Epithelial cell of esophagus (primary cell): ENCODE results near the gene ALS2.

Experiments
- DNase-seq: peaks from one replicate; pipeline ENCODE4 v3.0.0; 2010; ENCODE audit warnings: low read depth
- H3K4me3 ChIP-seq: 2 replicates; pipeline ENCODE4 v1.5.1; 2011; ENCODE audit warnings: mild to moderate bottlenecking, low read length, control low read depth
- CTCF ChIP-seq: IDR thresholded peaks from 2 replicates; pipeline ENCODE4 v1.5.1; 2011; ENCODE audit warnings: low read depth, mild to moderate bottlenecking, low read length, control low read depth, inconsistent platforms; ENCODE audit not compliant: insufficient read depth; ENCODE audit errors: missing control alignments

Gene ALS2

GRCh38 chr2:201733544-201733943, 47.2 kb downstream of the ALS2 start:
- peak; percentile 62 for DNase-seq
- no peak overlapping the region for H3K4me3 ChIP-seq
- TF ChIP-seq CTCF, result no peak

GRCh38 chr2:201730651-201731285, 50.0 kb downstream of the ALS2 start:
- no peak for DNase-seq
- no peak for TF ChIP-seq CTCF
- no peak overlapping the region for H3K4me3 ChIP-seq

GRCh38 chr2:201715459-201715858, 65.3 kb downstream of the ALS2 start:
- TF ChIP-seq CTCF, result peak; percentile 13
- no peak overlapping the region for H3K4me3 ChIP-seq
- DNase-seq, result no peak

GRCh38 chr2:201712726-201713125, 68.0 kb downstream of the ALS2 start:
- H3K4me3 ChIP-seq, result no peak overlapping the region
- DNase-seq, result no peak
- no peak for TF ChIP-seq CTCF

- no peak for TF ChIP-seq CTCF
- no peak overlapping the region for H3K4me3 ChIP-seq
- DNase-seq, result no peak
Observed at GRCh38 chr2:201709747-201710146, 71.0 kb downstream of the ALS2 start.

GRCh38 chr2:201709049-201709448, 71.7 kb downstream of the ALS2 start:
- no peak overlapping the region for H3K4me3 ChIP-seq
- no peak for DNase-seq
- TF ChIP-seq CTCF, result no peak

- TF ChIP-seq CTCF, result peak; percentile 10
- DNase-seq, result peak; percentile 39
- H3K4me3 ChIP-seq, result no peak overlapping the region
Observed at GRCh38 chr2:201707753-201708152, 73.0 kb downstream of the ALS2 start.
